H1 (cell line): Measurements from ENCODE around the gene PPP1R17. TPM values are rescaled to one million over a fixed set of nuclear protein-coding genes. Genes with fewer than 3 reads are reported as not detected.

Source experiments
- CTCF ChIA-PET: fragments of 300-600 bp; sonication (Branson Sonifier 250); formaldehyde crosslinking; loops from one replicate; lab custom pipeline; 2021; ENCODE audit not compliant: partially characterized antibody; lab: Charles Lee
- POLR2A ChIA-PET: fragments of 300-600 bp; sonication (Branson Sonifier 250); formaldehyde crosslinking; loops from one replicate; lab custom pipeline; 2021; ENCODE audit warnings: inconsistent platforms; ENCODE audit not compliant: partially characterized antibody; lab: Charles Lee
- DNase-seq, 2 experiments: peaks; one replicate each; pipeline versions ENCODE4 v3.0.0 to v3.0.0-alpha.2; 2010 to 2022; ENCODE audit warnings: low spot score in 2 of 2, low read depth in 1 of 2, mixed read lengths in 1 of 2
- FAIRE-seq: peaks from 2 replicates; lab custom pipeline; 2011; peaks lifted over from hg19 to GRCh38; lab: Jason Lieb, UNC
- H2AFZ ChIP-seq: 2 replicates; pipeline ENCODE4 v1.8.1; 2012; ENCODE audit warnings: low read length, inconsistent platforms
- H2AK5ac ChIP-seq: 2 replicates; pipeline ENCODE4 v1.6.1; 2013; ENCODE audit warnings: low read depth, low read length
- H2BK120ac ChIP-seq: replicated peaks from 2 replicates; pipeline ENCODE3; 2013; ENCODE audit warnings: low read depth, low read length, inconsistent platforms
- H2BK12ac ChIP-seq: 2 replicates; pipeline ENCODE4 v1.6.1; 2013; ENCODE audit warnings: low read depth, low read length
- H2BK15ac ChIP-seq: 2 replicates; pipeline ENCODE4 v1.6.1; 2013; ENCODE audit warnings: low read length
- H2BK20ac ChIP-seq: 2 replicates; pipeline ENCODE4 v1.6.1; 2013; ENCODE audit warnings: low read length
- H2BK5ac ChIP-seq: 2 replicates; pipeline ENCODE4 v1.6.1; 2013; ENCODE audit warnings: low read depth, low read length
- H3K14ac ChIP-seq: 2 replicates; pipeline ENCODE4 v1.6.1; 2013; ENCODE audit warnings: inconsistent platforms; ENCODE audit not compliant: insufficient read length
- H3K18ac ChIP-seq: 2 replicates; pipeline ENCODE4 v1.6.1; 2013; ENCODE audit warnings: low read length; ENCODE audit errors: extremely low read depth
- H3K23ac ChIP-seq: 2 replicates; pipeline ENCODE4 v1.6.1; 2013; ENCODE audit warnings: inconsistent platforms; ENCODE audit not compliant: insufficient read length
- H3K23me2 ChIP-seq: 2 replicates; pipeline ENCODE4 v1.6.1; 2013; ENCODE audit warnings: low read depth, low read length
- H3K27ac ChIP-seq: 2 replicates; pipeline ENCODE4 v1.6.1; 2011; ENCODE audit warnings: low read depth, low read length, inconsistent platforms
- H3K27me3 ChIP-seq, 4 experiments: replicated peaks in 1 of 4; 1 replicate in 1 of 4; 2 replicates in 3 of 4; pipeline versions ENCODE4 v1.6.1 to v1.8.1; 2011 to 2013; ENCODE audit warnings: low read length in 3 of 4, mild to moderate bottlenecking in 3 of 4, inconsistent platforms in 2 of 4, mixed read lengths in 2 of 4, moderate library complexity in 1 of 4; ENCODE audit not compliant: control insufficient read depth in 3 of 4, insufficient read depth in 3 of 4; ENCODE audit errors: extremely low read depth in 1 of 4
- H3K36me3 ChIP-seq, 4 experiments: 2 replicates each; pipeline versions ENCODE4 v1.6.1 to v1.8.1; 2011 to 2013; ENCODE audit warnings: mild to moderate bottlenecking in 4 of 4, low read length in 3 of 4, moderate library complexity in 2 of 4, control low read depth in 1 of 4, inconsistent platforms in 1 of 4; ENCODE audit not compliant: insufficient read depth in 4 of 4, control insufficient read depth in 2 of 4
- H3K4ac ChIP-seq: replicated peaks from 2 replicates; pipeline ENCODE3; 2013; ENCODE audit warnings: low read length, low read depth, mixed read lengths, inconsistent platforms; ENCODE audit not compliant: insufficient read length
- H3K4me1 ChIP-seq, 4 experiments: replicated peaks in 1 of 4; 1 replicate in 1 of 4; 2 replicates in 3 of 4; pipeline versions ENCODE4 v1.6.1 to v1.8.1; 2011 to 2013; ENCODE audit warnings: low read length in 3 of 4, inconsistent platforms in 2 of 4, mixed read lengths in 1 of 4; ENCODE audit not compliant: insufficient read depth in 4 of 4, control insufficient read depth in 3 of 4
- H3K4me2 ChIP-seq, 2 experiments: 2 replicates each; pipeline versions ENCODE4 v1.6.1 to v1.8.1; 2011 to 2013; ENCODE audit warnings: low read depth in 2 of 2, low read length in 2 of 2, control low read depth in 1 of 2, inconsistent platforms in 1 of 2, mild to moderate bottlenecking in 1 of 2; ENCODE audit not compliant: insufficient read depth in 1 of 2
- H3K4me3 ChIP-seq, 4 experiments: fragments of 200-600, 300-600 bp in 1 of 4; sonication (generic), shearing (Covaris generic), sonication (Bioruptor Twin) in 1 of 4; 2 replicates each; pipeline versions ENCODE4 v1.5.1 to v1.8.1; 2011 to 2016; ENCODE audit warnings: low read length in 4 of 4, low read depth in 3 of 4, control low read depth in 2 of 4, inconsistent platforms in 2 of 4, mild to moderate bottlenecking in 2 of 4, mixed read lengths in 1 of 4, moderate library complexity in 1 of 4; ENCODE audit not compliant: insufficient read depth in 2 of 4; ENCODE audit errors: extremely low read depth in 1 of 4
- H3K56ac ChIP-seq: replicated peaks from 2 replicates; pipeline ENCODE3; 2013; ENCODE audit warnings: low read depth, mild to moderate bottlenecking, mixed read lengths, low read length, inconsistent platforms; ENCODE audit not compliant: insufficient read length
- H3K79me1 ChIP-seq: 2 replicates; pipeline ENCODE4 v1.6.1; 2013; ENCODE audit warnings: low read depth, low read length, control low read depth
- H3K79me2 ChIP-seq, 2 experiments: 2 replicates each; pipeline versions ENCODE4 v1.6.1 to v1.8.1; 2012 to 2013; ENCODE audit warnings: low read length in 2 of 2, mild to moderate bottlenecking in 2 of 2, inconsistent platforms in 1 of 2; ENCODE audit not compliant: insufficient read depth in 2 of 2, control insufficient read depth in 1 of 2
- H3K9ac ChIP-seq, 4 experiments: replicated peaks in 1 of 4; 1 replicate in 1 of 4; 2 replicates in 3 of 4; pipeline versions ENCODE4 v1.6.1 to v1.8.1; 2011 to 2013; ENCODE audit warnings: low read depth in 3 of 4, low read length in 3 of 4, control low read depth in 2 of 4, mild to moderate bottlenecking in 2 of 4, moderate library complexity in 2 of 4, inconsistent platforms in 1 of 4; ENCODE audit errors: extremely low read depth in 1 of 4
- H3K9me3 ChIP-seq, 2 experiments: 2 replicates each; pipeline versions ENCODE4 v1.6.1 to v1.8.1; 2012 to 2013; ENCODE audit warnings: mild to moderate bottlenecking in 2 of 2, moderate library complexity in 2 of 2, control low read depth in 1 of 2, inconsistent platforms in 1 of 2, low read depth in 1 of 2, low read length in 1 of 2, mixed read lengths in 1 of 2; ENCODE audit not compliant: insufficient read depth in 2 of 2
- H4K20me1 ChIP-seq, 2 experiments: replicated peaks in 1 of 2; 2 replicates each; pipeline versions ENCODE3 to v1.8.1; 2011 to 2013; ENCODE audit warnings: inconsistent platforms in 2 of 2, low read length in 2 of 2, mild to moderate bottlenecking in 1 of 2; ENCODE audit not compliant: insufficient read depth in 2 of 2, control insufficient read depth in 1 of 2
- H4K5ac ChIP-seq: 2 replicates; pipeline ENCODE4 v1.6.1; 2013; ENCODE audit warnings: low read length, low read depth, mixed read lengths, inconsistent platforms; ENCODE audit not compliant: insufficient read length
- H4K8ac ChIP-seq: 2 replicates; pipeline ENCODE4 v1.8.0; 2013; ENCODE audit warnings: mild to moderate bottlenecking, moderate library complexity, low read length, inconsistent platforms; ENCODE audit not compliant: insufficient read depth; ENCODE audit errors: extremely low read depth
- H4K91ac ChIP-seq: replicated peaks from 2 replicates; pipeline ENCODE3; 2013; ENCODE audit warnings: low read length, mixed read lengths, inconsistent platforms; ENCODE audit not compliant: insufficient read length
- BACH1 ChIP-seq: IDR thresholded peaks from 2 replicates; pipeline ENCODE4 v1.6.1; 2012; ENCODE audit warnings: low read length, improper control_type of control experiment
- CBX8 ChIP-seq: fragments of 300-800, 300-1000 bp; sonication (generic); IDR thresholded peaks from 2 replicates; pipeline ENCODE4 v1.7.1; 2016; ENCODE audit warnings: low read depth, low read length, borderline replicate concordance
- CREB1 ChIP-seq: IDR thresholded peaks from 2 replicates; pipeline ENCODE4 v1.6.1; 2012; ENCODE audit warnings: inconsistent platforms
- GABPA ChIP-seq: IDR thresholded peaks from 2 replicates; pipeline ENCODE4 v1.6.1; 2011; ENCODE audit warnings: mild to moderate bottlenecking, low read length, moderate library complexity, borderline replicate concordance; ENCODE audit not compliant: insufficient read depth
- HDAC6 ChIP-seq: IDR thresholded peaks from one replicate; pipeline ENCODE4 v1.7.1; 2012; ENCODE audit warnings: low read depth, mild to moderate bottlenecking, inconsistent platforms, low read length, moderate library complexity
- JUN ChIP-seq: IDR thresholded peaks from 2 replicates; pipeline ENCODE4 v1.6.1; 2011; ENCODE audit warnings: low read depth, mild to moderate bottlenecking, improper control_type of control experiment, low read length
- KDM4A ChIP-seq: IDR thresholded peaks from one replicate; pipeline ENCODE4 v1.7.1; 2012; ENCODE audit warnings: low read depth, mild to moderate bottlenecking, moderate library complexity, low read length, inconsistent platforms; ENCODE audit not compliant: severe bottlenecking
- KDM5A ChIP-seq: fragments of 200-600 bp; IDR thresholded peaks from 2 replicates; pipeline ENCODE4 v1.7.1; 2012; ENCODE audit warnings: mild to moderate bottlenecking, low read length, inconsistent platforms, mixed read lengths
- PHF8 ChIP-seq: fragments of 200-600 bp; sonication (generic); conservative IDR thresholded peaks from 2 replicates; pipeline ENCODE4 v1.7.1; 2012; ENCODE audit warnings: low read depth, mild to moderate bottlenecking, inconsistent platforms, low read length, moderate library complexity
- POLR2A ChIP-seq, 2 experiments: IDR thresholded peaks; 1 replicate in 1 of 2; 2 replicates in 1 of 2; pipeline ENCODE4 v1.6.1; 2011; ENCODE audit warnings: low read depth in 2 of 2, low read length in 2 of 2, mild to moderate bottlenecking in 2 of 2; ENCODE audit errors: control extremely low read depth in 1 of 2
- SIX5 ChIP-seq: IDR thresholded peaks from 2 replicates; pipeline ENCODE4 v1.6.1; 2011; ENCODE audit warnings: mild to moderate bottlenecking, low read depth, low read length
- SP1 ChIP-seq: IDR thresholded peaks from 2 replicates; pipeline ENCODE4 v1.6.1; 2011; ENCODE audit warnings: low read depth, low read length
- SRF ChIP-seq: IDR thresholded peaks from 2 replicates; pipeline ENCODE4 v1.6.1; 2011; ENCODE audit warnings: mild to moderate bottlenecking, low read depth, low read length, moderate library complexity
- TBP ChIP-seq: IDR thresholded peaks from 2 replicates; pipeline ENCODE4 v1.6.1; 2011; ENCODE audit warnings: low read depth, low read length, improper control_type of control experiment
- TCF12 ChIP-seq: IDR thresholded peaks from 2 replicates; pipeline ENCODE4 v1.6.1; 2011; ENCODE audit warnings: low read depth, mild to moderate bottlenecking, low read length
- WGBS, 2 experiments: shearing (Covaris generic) in 1 of 2; methylation state at CpG; one replicate each; pipeline versions ENCODE4 v1.1.6 to v1.1.7; 2013 to 2015; ENCODE audit warnings: low lambda C conversion rate in 2 of 2, mixed read lengths in 2 of 2, inconsistent platforms in 1 of 2, low coverage in 1 of 2, missing lambda C conversion rate in 1 of 2; ENCODE audit not compliant: insufficient replicate concordance in 2 of 2, insufficient coverage in 1 of 2, insufficient read length in 1 of 2; ENCODE audit errors: extremely low coverage in 1 of 2, missing lambda C conversion rate in 1 of 2; 5-methylcytosine and 5-hydroxymethylcytosine counted together
- polyA plus RNA-seq, 7 experiments: library from polyadenylated mRNA; depleted of rRNA in 3 of 7; stranded (reverse) in 5 of 7; unstranded in 2 of 7; fragments of >200 nt in 5 of 7; fragments of 200-250 nt in 2 of 7; gene quantifications; 1 replicate in 5 of 7; 2 replicates in 1 of 7; 4 replicates in 1 of 7; pipeline versions ENCODE4 v1.2.1 to v1.2.3, GENCODE V29; 2011 to 2013; ENCODE audit warnings: missing spikeins in 2 of 7, mixed read lengths in 2 of 7
- total RNA-seq: library from RNA; stranded (reverse); fragmentation: NEBNext Ultra II Directional; extraction: Animal tissue kit (Norgen Biotek cat#: 25700); gene quantifications from 2 replicates; pipeline ENCODE4 v1.2.1, GENCODE V29; 2021
- TF ChIP-seq, protein P1 (sequence below): IDR thresholded peaks from 2 replicates; pipeline ENCODE4 v1.6.1; 2012; ENCODE audit warnings: inconsistent platforms

The PPP1R17 gene
- total and polyA plus RNA-seq, 2 of the 8 experiments (the other 6 are each of a cell fraction or from before 2014, with no cell fraction given): 1.5 to 2.5 TPM

DNA sequence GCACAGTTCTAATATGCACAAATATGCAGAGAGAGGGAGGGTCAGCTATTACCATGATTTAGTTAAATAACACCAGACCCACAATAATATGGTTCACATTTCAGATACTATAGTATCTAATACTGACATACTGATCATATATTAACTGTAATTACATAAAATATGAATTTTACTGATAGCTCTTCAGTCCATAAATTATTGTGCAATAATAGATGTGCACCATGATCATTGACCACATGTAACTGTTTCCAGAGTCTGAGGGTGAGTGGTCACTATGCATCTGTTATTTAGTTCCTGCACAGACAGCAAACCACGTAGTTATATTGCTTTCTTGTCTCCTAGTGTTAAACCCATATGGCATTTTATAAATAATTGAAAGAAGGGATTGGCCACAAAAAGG lies 29.3 kb downstream of the PPP1R17 start:
- H3K79me2 ChIP-seq: no peaks in the 10 kb centered on the region
- H3K36me3 ChIP-seq: no peaks in the 10 kb centered on the region
- H3K4me3 ChIP-seq: no peak overlapping the region
- no peak overlapping the region for H4K8ac ChIP-seq
- no peak overlapping the region for H3K9ac ChIP-seq
- no peak overlapping the region for H3K4ac ChIP-seq
- H3K23me2 ChIP-seq: no peaks in the 10 kb centered on the region
- TF ChIP-seq KDM5A (no peak), KDM4A (no peak), BACH1 (no peak), CREB1 (no peak), TCF12 (no peak), JUN (no peak), TBP (no peak), PHF8 (no peak), CBX8 (no peak), GABPA (no peak), HDAC6 (no peak), SIX5 (no peak), SRF (no peak), POLR2A (IDR thresholded peaks at IDR 0.05; ENCODE audit: control extremely low read depth in 1 of 2, low read depth in 2 of 2, low read length in 2 of 2) (no peak), SP1 (no peak)
- TF ChIP-seq, protein P1, sequence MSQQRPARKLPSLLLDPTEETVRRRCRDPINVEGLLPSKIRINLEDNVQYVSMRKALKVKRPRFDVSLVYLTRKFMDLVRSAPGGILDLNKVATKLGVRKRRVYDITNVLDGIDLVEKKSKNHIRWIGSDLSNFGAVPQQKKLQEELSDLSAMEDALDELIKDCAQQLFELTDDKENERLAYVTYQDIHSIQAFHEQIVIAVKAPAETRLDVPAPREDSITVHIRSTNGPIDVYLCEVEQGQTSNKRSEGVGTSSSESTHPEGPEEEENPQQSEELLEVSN: no peak
- no peak overlapping the region for H4K91ac ChIP-seq
- H2AFZ ChIP-seq: no peak overlapping the region
- no peak overlapping the region for H2BK15ac ChIP-seq
- no peak overlapping the region for H3K27ac ChIP-seq
- POLR2A ChIA-PET: no interaction called here
- H2AK5ac ChIP-seq: no peak overlapping the region
- H3K18ac ChIP-seq: no peak overlapping the region
- no peak overlapping the region for H4K5ac ChIP-seq
- DNase-seq (no peak), FAIRE-seq (no peak)
- H2BK120ac ChIP-seq: no peak overlapping the region
- no peaks in the 10 kb centered on the region for H3K79me1 ChIP-seq
- no peak overlapping the region for H3K14ac ChIP-seq
- no peak overlapping the region for H2BK20ac ChIP-seq
- WGBS, 2 experiments: 92% methylated on average over 1 of the region's 1 CpG; no CpG with 5 or more reads in 1 of the 2 experiments
- peaks cover 17 to 21% of the 10 kb centered on the region in 2 experiments; a peak in 3 of 4 replicates for H3K9me3 ChIP-seq
- H2BK12ac ChIP-seq: no peak overlapping the region
- peaks cover 0 to 4% (median 0%) of the 10 kb centered on the region in 4 experiments; a peak in 2 of 7 replicates for H3K27me3 ChIP-seq
- H3K4me1 ChIP-seq: no peaks in the 10 kb centered on the region
- no peak overlapping the region for H3K23ac ChIP-seq
- CTCF ChIA-PET: interaction anchor here (1.2 to 1.6 kb wide), 3 partner anchors 10 to 14 kb away, joined by 3 to 4 read pairs (median 4); no protein-coding TSS in a partner anchor
- no peak overlapping the region for H2BK5ac ChIP-seq
- no peak overlapping the region for H3K56ac ChIP-seq
- H3K4me2 ChIP-seq: no peak overlapping the region
- H4K20me1 ChIP-seq: no peaks in the 10 kb centered on the region
